Measurements from ENCODE around the gene KCNC4. TPM values are rescaled to one million over a fixed set of nuclear protein-coding genes. Genes with fewer than 3 reads are reported as not detected.

Gene KCNC4
- total RNA-seq, 1 experiment from 2014 or later = 8.9 TPM

DNA sequence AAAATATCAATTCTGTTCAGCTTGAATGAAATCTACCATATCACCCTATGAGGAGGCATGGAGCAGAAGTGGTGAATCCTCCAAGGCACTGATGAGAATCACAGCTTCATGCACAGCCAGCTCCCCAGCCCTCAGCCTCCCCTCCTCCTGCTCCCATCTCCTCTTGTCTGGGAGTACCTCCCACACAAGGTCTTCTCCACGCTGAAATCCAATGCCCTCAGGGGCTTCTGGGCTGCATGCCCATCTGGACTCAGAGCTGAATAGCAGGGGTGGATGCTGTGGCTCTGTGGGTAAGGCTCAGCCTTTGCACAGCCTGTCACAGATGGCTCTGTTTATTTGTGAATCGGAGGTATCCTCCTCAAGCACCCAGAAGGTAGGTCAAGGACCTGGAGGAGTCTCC is 48.6 kb downstream of the KCNC4 start:
- Histone ChIP-seq H3K79me1 (ENCODE audit: insufficient read depth, low read depth, low read length, poor library complexity, severe bottlenecking) (no peaks in the 10 kb centered on the region), H3K79me2 (ENCODE audit: insufficient read depth, low read length) (no peaks in the 10 kb centered on the region), H3K4me2 (ENCODE audit: insufficient read depth, insufficient read length, low read length) (no peak overlapping the region), H3K9me3 (ENCODE audit: control insufficient read depth, low read depth, low read length) (no peaks in the 10 kb centered on the region), H3K14ac (ENCODE audit: insufficient read depth, low read length) (no peak overlapping the region), H3K18ac (ENCODE audit: insufficient read length, low read depth, low read length) (no peak overlapping the region), H2BK12ac (ENCODE audit: insufficient read length, low read depth, low read length) (no peak overlapping the region), H3K27ac (ENCODE audit: insufficient read length, low read depth, low read length) (no peak overlapping the region), H3K4me1 (ENCODE audit: insufficient read depth, low read length) (no peaks in the 10 kb centered on the region), H2BK20ac (ENCODE audit: low read depth, low read length, poor library complexity, severe bottlenecking) (no peak overlapping the region), H3K23me2 (ENCODE audit: insufficient read length, low read depth, low read length, poor library complexity, severe bottlenecking) (no peaks in the 10 kb centered on the region), H4K5ac (ENCODE audit: insufficient read length, low read depth, low read length) (no peak overlapping the region), H2BK120ac (ENCODE audit: low read depth, low read length, poor library complexity, severe bottlenecking) (no peak overlapping the region), H2AFZ (ENCODE audit: low read length) (no peak overlapping the region), H2AK5ac (ENCODE audit: insufficient read length, low read length) (no peak overlapping the region), H3K23ac (ENCODE audit: insufficient read length, low read depth, low read length) (no peak overlapping the region), H3K56ac (ENCODE audit: insufficient read length, low read depth, low read length) (no peak overlapping the region), H3K27me3 (ENCODE audit: insufficient read depth, low read length) (no peaks in the 10 kb centered on the region; the same call in 1 of the 2 replicates), H3K9ac (ENCODE audit: extremely low read depth, insufficient read length, low read length) (no peak overlapping the region), H4K20me1 (ENCODE audit: control insufficient read depth, insufficient read depth, insufficient read length) (no peaks in the 10 kb centered on the region), H2BK5ac (ENCODE audit: insufficient read length, low read length) (no peak overlapping the region), H3T11ph (ENCODE audit: low read length) (no peak overlapping the region), H4K8ac (replicated peaks; ENCODE audit: insufficient read length, low read depth, low read length) (no peak overlapping the region), H2BK15ac (ENCODE audit: low read depth, low read length) (no peak overlapping the region), H4K91ac (ENCODE audit: insufficient read length, low read depth, low read length) (no peak overlapping the region), H3K4ac (ENCODE audit: low read depth, low read length) (no peak overlapping the region)
- no CpG with 5 or more reads among the region's 2 CpGs for WGBS (ENCODE audit: extremely low coverage, insufficient read length, low lambda C conversion rate)
- peaks cover 12 to 15% of the 10 kb centered on the region in 2 experiments for H3K4me1 Mint-ChIP-seq
- H3K4me3 Mint-ChIP-seq = no peak overlapping the region
- TF ChIP-seq, protein P1, sequence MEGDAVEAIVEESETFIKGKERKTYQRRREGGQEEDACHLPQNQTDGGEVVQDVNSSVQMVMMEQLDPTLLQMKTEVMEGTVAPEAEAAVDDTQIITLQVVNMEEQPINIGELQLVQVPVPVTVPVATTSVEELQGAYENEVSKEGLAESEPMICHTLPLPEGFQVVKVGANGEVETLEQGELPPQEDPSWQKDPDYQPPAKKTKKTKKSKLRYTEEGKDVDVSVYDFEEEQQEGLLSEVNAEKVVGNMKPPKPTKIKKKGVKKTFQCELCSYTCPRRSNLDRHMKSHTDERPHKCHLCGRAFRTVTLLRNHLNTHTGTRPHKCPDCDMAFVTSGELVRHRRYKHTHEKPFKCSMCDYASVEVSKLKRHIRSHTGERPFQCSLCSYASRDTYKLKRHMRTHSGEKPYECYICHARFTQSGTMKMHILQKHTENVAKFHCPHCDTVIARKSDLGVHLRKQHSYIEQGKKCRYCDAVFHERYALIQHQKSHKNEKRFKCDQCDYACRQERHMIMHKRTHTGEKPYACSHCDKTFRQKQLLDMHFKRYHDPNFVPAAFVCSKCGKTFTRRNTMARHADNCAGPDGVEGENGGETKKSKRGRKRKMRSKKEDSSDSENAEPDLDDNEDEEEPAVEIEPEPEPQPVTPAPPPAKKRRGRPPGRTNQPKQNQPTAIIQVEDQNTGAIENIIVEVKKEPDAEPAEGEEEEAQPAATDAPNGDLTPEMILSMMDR (conservative IDR thresholded peaks at IDR 0.05) = no peak
- no peaks in the 10 kb centered on the region for H3K36me3 Mint-ChIP-seq (ENCODE audit: insufficient read depth in 1 of 3, low read depth in 3 of 3)
- no peak for DNase-seq
- no peak overlapping the region for H3K27ac Mint-ChIP-seq
- H3K9me3 Mint-ChIP-seq = no peaks in the 10 kb centered on the region
- peaks cover 24% of the 10 kb centered on the region for H3K27me3 Mint-ChIP-seq (ENCODE audit: low read depth)

All from H9 (cell line).